Activated T-cell treated with anti-CD3 and anti-CD28 coated beads, Interleukin-2, amount 50 U/mL, for 72 hours (primary cell): ENCODE measurements around the gene SORL1. TPM values are rescaled to one million over a fixed set of nuclear protein-coding genes. Genes with fewer than 3 reads are reported as not detected.

Experiments
- ATAC-seq, 2 donors: fragments of 150-1000 bp; cut with Tn5 transposase; replicated peaks in 1 of 2; 2 replicates each; pipeline ENCODE4 v1.10.0; 2021; ENCODE audit warnings: moderate library complexity in 2 of 2, mild to moderate bottlenecking in 1 of 2
- DNase-seq, 2 donors: peaks; one replicate each; pipeline ENCODE4 v3.0.0; 2021 to 2022; ENCODE audit warnings: mixed read lengths in 1 of 2
- H3K27ac Mint-ChIP-seq: one replicate; pipeline ENCODE4 v1.8.0; 2022; ENCODE audit warnings: mild to moderate bottlenecking, moderate library complexity, mixed read lengths
- H3K27me3 Mint-ChIP-seq: one replicate; pipeline ENCODE4 v1.8.0; 2022; ENCODE audit warnings: low read depth, mixed read lengths
- H3K36me3 Mint-ChIP-seq, 2 donors: one replicate each; pipeline ENCODE4 v1.8.0; 2022; ENCODE audit warnings: mixed read lengths in 2 of 2, mild to moderate bottlenecking in 1 of 2; ENCODE audit not compliant: insufficient read depth in 2 of 2
- H3K4me1 Mint-ChIP-seq: one replicate; pipeline ENCODE4 v1.8.0; 2022; ENCODE audit warnings: low read depth, mixed read lengths
- H3K4me3 Mint-ChIP-seq, 2 donors: one replicate each; pipeline ENCODE4 v1.8.0; 2022; ENCODE audit warnings: mild to moderate bottlenecking in 2 of 2, mixed read lengths in 2 of 2, moderate library complexity in 2 of 2
- H3K9me3 Mint-ChIP-seq, 2 donors: one replicate each; pipeline ENCODE4 v1.8.0; 2022; ENCODE audit warnings: mixed read lengths in 2 of 2
- total RNA-seq, 2 donors: library from RNA; stranded (reverse); gene quantifications; one replicate each; pipeline ENCODE4 v1.2.3, GENCODE V29; 2022

The SORL1 gene
- total RNA-seq, 2 donors from 2014 or later = 66.3 to 80.0 TPM

- DNase-seq (no peak), ATAC-seq (no peak)
- no peaks in the 10 kb centered on the region for H3K27me3 Mint-ChIP-seq
- peaks cover 4 to 20% of the 10 kb centered on the region in 2 donors for H3K36me3 Mint-ChIP-seq
- peaks cover 14% of the 10 kb centered on the region for H3K4me1 Mint-ChIP-seq
- H3K4me3 Mint-ChIP-seq = no peak overlapping the region
- no peak overlapping the region for H3K27ac Mint-ChIP-seq
- no peaks in the 10 kb centered on the region for H3K9me3 Mint-ChIP-seq
These were observed 100.0 kb downstream of the SORL1 start for GRCh38 chr11:121552154-121552553.

DNA sequence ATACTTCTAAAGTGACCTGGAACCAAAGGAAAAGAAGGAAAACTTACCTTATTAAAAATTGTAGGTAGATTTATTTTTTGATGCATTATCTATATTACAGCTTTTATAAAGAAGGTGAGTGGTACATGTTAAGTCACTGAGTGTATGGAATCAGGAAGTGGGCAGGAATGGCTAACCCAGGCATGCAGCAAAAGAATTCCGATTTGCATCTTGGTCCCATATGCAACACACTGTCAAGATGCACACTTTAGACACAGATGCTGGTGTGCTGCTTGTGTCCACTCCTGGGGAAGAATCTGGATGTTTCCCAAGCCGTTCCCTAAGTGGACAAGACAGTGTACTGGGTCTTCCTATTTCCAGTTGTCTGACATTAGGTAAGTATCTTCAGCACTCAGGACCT is 100.5 kb downstream of the SORL1 start:
- Mint-ChIP-seq H3K4me1 (peaks cover 18% of the 10 kb centered on the region), H3K9me3 (no peaks in the 10 kb centered on the region), H3K36me3 (peaks cover 6 to 16% of the 10 kb centered on the region in 2 donors), H3K4me3 (no peak overlapping the region), H3K27ac (no peak overlapping the region), H3K27me3 (no peaks in the 10 kb centered on the region)
- DNase-seq = no peak
- ATAC-seq = no peak

DNA sequence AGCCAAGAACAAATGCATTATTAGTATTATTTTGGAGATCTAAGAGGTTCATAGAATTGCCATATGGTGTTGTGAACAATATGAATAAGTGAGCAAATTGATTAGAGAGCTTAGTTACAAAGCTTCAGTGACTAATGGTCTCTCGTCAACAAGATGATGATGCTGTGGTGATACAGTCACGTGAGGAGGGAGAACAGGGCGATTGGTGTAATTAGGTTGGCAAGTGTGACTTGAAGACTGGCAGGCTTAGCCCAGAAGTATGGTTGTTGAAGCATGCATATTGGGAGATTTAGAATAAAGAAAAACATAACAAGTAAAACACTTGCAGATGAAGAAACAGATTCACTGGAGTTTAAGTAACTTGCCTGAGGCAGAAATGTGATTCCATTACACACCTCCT is 101.3 kb downstream of the SORL1 start:
- Mint-ChIP-seq H3K27me3 (no peaks in the 10 kb centered on the region), H3K9me3 (no peaks in the 10 kb centered on the region), H3K27ac (no peak overlapping the region), H3K4me1 (peaks cover 20% of the 10 kb centered on the region), H3K36me3 (peaks cover 5 to 14% of the 10 kb centered on the region in 2 donors), H3K4me3 (no peak overlapping the region)
- ATAC-seq (no peak), DNase-seq (no peak)

DNA sequence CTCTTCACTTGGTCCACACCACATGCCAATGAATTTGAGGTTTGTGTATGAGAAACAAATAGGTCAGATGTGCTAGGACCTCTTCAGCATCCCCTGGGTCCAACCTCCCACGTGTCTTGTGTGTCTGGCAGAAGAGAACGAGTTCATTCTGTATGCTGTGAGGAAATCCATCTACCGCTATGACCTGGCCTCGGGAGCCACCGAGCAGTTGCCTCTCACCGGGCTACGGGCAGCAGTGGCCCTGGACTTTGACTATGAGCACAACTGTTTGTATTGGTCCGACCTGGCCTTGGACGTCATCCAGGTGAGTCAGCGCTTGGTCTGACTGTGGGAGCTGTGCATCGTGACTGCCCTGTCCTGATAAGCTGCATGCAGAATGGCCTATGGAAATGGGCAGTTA is 101.7 kb downstream of the SORL1 start:
- Mint-ChIP-seq H3K4me1 (peaks cover 20% of the 10 kb centered on the region), H3K4me3 (no peak overlapping the region), H3K9me3 (no peaks in the 10 kb centered on the region), H3K36me3 (peaks cover 5 to 14% of the 10 kb centered on the region in 2 donors), H3K27ac (no peak overlapping the region), H3K27me3 (no peaks in the 10 kb centered on the region)
- ATAC-seq (no peak), DNase-seq (no peak)

- no peak overlapping the region for H3K4me3 Mint-ChIP-seq
- H3K4me1 Mint-ChIP-seq = peaks cover 20% of the 10 kb centered on the region
- H3K27me3 Mint-ChIP-seq = no peaks in the 10 kb centered on the region
- peaks cover 5 to 20% of the 10 kb centered on the region in 2 donors for H3K36me3 Mint-ChIP-seq
- no peaks in the 10 kb centered on the region for H3K9me3 Mint-ChIP-seq
- DNase-seq (no peak), ATAC-seq (no peak)
- no peak overlapping the region for H3K27ac Mint-ChIP-seq
These were observed 102.4 kb downstream of the SORL1 start for GRCh38 chr11:121554552-121554951.

DNA sequence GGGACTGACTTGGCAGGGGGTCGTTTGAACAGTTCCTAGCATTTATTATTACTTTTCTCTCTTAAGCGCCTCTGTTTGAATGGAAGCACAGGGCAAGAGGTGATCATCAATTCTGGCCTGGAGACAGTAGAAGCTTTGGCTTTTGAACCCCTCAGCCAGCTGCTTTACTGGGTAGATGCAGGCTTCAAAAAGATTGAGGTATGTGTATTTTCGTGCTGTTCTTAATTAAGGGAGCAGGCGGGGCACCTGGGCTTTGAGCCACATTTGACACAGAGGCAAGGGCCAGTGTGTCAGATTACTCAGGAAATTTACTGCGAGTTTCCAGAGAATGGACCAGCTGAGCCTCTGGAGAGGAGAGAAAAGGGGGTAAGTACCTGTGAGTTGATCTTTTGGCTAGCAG is 103.0 kb downstream of the SORL1 start:
- H3K27ac Mint-ChIP-seq = no peak overlapping the region
- H3K36me3 Mint-ChIP-seq = peaks cover 5 to 24% of the 10 kb centered on the region in 2 donors
- DNase-seq = no peak

DNA sequence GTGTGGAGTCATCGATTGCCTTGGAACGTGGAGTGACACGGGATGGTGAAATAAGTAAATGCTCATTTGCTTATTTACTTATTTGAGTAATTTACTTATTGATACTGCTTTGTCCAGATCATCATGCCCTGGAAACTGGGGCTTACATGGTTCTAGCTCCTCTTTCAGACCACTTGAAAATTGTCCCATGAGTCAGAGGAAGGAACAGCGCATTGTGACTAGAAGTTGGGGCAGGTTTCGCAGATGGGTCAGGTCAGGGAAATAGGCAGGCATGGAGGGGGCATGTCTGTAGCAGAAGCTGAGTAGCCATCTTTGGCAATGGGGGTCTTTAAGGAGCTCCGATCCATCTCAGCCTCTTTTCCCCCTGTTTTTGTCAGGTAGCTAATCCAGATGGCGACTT is 104.8 kb downstream of the SORL1 start:
- peaks cover 39% of the 10 kb centered on the region for H3K4me1 Mint-ChIP-seq
- H3K27ac Mint-ChIP-seq = no peak overlapping the region
- H3K9me3 Mint-ChIP-seq = no peaks in the 10 kb centered on the region
- DNase-seq (no peak), ATAC-seq (peak in 1 of 2 donors; percentile 24)
- H3K36me3 Mint-ChIP-seq = peaks cover 8 to 24% of the 10 kb centered on the region in 2 donors
- no peaks in the 10 kb centered on the region for H3K27me3 Mint-ChIP-seq
- no peak overlapping the region for H3K4me3 Mint-ChIP-seq

More for the DNA sequence above, 103.0 kb downstream of the SORL1 start:
- no peak overlapping the region for H3K4me3 Mint-ChIP-seq
- peaks cover 24% of the 10 kb centered on the region for H3K4me1 Mint-ChIP-seq
- H3K9me3 Mint-ChIP-seq = no peaks in the 10 kb centered on the region
- H3K27me3 Mint-ChIP-seq = no peaks in the 10 kb centered on the region
- no peak for ATAC-seq

DNA sequence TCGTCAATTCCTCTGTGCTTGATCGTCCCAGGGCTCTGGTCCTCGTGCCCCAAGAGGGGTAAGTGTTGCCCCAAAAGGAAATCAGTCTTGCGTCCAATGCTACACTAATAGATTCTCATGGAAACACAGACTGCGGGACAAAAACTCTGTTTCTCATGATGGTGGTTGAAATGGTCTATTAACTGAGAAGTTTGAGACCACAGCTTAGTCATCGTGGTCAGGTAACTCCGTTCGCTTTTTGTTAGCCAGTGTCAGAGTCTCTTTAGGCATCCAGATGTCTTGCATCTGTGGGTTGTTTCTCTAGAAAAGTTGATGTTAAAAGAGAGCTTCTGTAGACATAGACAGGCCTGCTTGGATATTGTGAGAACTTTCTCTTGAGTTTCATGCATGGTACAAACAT is 105.2 kb downstream of the SORL1 start:
- no peak overlapping the region for H3K27ac Mint-ChIP-seq
- H3K4me3 Mint-ChIP-seq = no peak overlapping the region
- peaks cover 44% of the 10 kb centered on the region for H3K4me1 Mint-ChIP-seq
- H3K36me3 Mint-ChIP-seq = peaks cover 8 to 25% of the 10 kb centered on the region in 2 donors
- DNase-seq = no peak
- peak; percentile 45 to 75 for ATAC-seq
- no peaks in the 10 kb centered on the region for H3K9me3 Mint-ChIP-seq
- no peaks in the 10 kb centered on the region for H3K27me3 Mint-ChIP-seq

DNA sequence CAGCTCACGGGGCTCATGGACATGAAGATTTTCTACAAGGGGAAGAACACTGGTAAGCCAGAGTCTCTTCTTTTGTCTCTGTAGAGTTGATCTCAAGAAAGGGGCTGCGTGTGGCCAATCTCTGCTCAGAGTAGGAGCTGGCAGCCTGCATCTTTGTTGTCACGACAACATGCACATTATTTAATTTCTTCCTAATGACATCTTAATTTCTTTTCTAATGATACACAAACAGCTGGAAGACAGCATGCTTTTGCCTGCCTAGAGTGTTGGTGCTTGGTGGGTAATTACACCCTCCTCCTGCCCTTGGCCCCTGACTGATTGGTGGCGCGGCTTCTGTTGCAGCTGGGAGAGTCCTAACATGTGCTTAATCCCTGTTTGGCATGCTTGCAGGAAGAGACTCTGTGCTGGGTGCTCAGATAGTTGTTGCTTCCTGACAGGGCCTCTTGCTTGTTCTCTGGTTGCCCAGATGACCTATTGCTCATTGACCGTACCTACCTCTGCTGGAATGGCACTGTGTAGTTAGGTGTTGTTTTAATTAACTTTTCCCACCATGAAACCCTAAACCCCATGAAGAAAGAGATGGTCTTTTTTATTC is 107.6 kb downstream of the SORL1 start:
- H3K27ac Mint-ChIP-seq = no peak overlapping the region
- ATAC-seq (no peak), DNase-seq (no peak)
- no peak overlapping the region for H3K4me3 Mint-ChIP-seq
- H3K36me3 Mint-ChIP-seq = peaks cover 6 to 19% of the 10 kb centered on the region in 2 donors
- H3K4me1 Mint-ChIP-seq = peaks cover 66% of the 10 kb centered on the region
- no peaks in the 10 kb centered on the region for H3K27me3 Mint-ChIP-seq
- no peaks in the 10 kb centered on the region for H3K9me3 Mint-ChIP-seq

- DNase-seq (no peak), ATAC-seq (no peak)
- no peak overlapping the region for H3K27ac Mint-ChIP-seq
- peaks cover 6 to 19% of the 10 kb centered on the region in 2 donors for H3K36me3 Mint-ChIP-seq
- no peaks in the 10 kb centered on the region for H3K27me3 Mint-ChIP-seq
- H3K4me1 Mint-ChIP-seq = peaks cover 66% of the 10 kb centered on the region
- no peaks in the 10 kb centered on the region for H3K9me3 Mint-ChIP-seq
- H3K4me3 Mint-ChIP-seq = no peak overlapping the region
These were observed 108.1 kb downstream of the SORL1 start for GRCh38 chr11:121560236-121560635.

DNA sequence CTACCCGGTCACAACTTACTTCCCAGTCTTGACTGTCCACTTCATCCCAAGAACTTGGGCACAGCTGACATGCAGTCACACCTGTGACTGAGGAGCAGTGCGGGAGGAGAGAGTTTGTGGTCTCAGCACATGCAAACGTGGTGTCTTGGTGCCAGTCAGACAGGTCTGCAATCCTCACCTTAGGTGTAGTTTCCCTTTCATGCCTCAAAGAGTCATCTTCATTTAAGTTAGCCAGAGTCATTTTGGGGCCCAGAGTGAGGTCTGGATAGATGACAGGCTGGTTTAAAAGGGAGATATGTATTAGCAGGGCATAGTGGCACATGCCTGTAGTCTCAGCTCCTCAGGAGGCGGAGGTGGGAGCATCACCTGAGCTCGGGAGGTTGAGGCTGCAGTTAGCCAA is 109.1 kb downstream of the SORL1 start:
- H3K27me3 Mint-ChIP-seq = no peaks in the 10 kb centered on the region
- DNase-seq (no peak), ATAC-seq (peak; percentile 24 to 58)
- H3K36me3 Mint-ChIP-seq = peaks cover 6 to 19% of the 10 kb centered on the region in 2 donors
- peaks cover 62% of the 10 kb centered on the region for H3K4me1 Mint-ChIP-seq
- no peak overlapping the region for H3K4me3 Mint-ChIP-seq
- H3K9me3 Mint-ChIP-seq = no peaks in the 10 kb centered on the region
- no peak overlapping the region for H3K27ac Mint-ChIP-seq

DNA sequence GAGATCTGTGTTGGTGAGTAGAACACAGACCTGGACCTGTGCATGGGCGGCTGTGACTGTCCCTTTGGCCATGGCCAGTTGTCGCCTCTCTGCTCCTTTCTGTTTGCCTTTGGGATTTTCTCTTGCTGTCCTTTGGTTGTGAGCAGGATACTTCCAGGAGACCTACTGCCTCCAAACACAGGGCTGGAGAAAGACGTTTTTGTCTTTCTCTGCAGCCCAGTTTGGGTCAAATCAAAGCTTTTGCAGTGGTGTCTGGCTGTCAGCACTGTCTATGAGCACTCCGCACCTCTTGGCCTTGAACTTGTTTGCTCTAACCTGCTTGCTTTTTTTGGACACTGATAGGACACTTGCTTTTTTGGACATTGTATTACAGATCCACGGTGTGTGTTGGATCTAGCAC is 109.6 kb downstream of the SORL1 start:
- H3K27ac Mint-ChIP-seq = no peak overlapping the region
- peaks cover 6 to 15% of the 10 kb centered on the region in 2 donors for H3K36me3 Mint-ChIP-seq
- DNase-seq = no peak
- H3K27me3 Mint-ChIP-seq = no peaks in the 10 kb centered on the region
- no peak for ATAC-seq
- no peaks in the 10 kb centered on the region for H3K9me3 Mint-ChIP-seq
- peaks cover 60% of the 10 kb centered on the region for H3K4me1 Mint-ChIP-seq
- H3K4me3 Mint-ChIP-seq = no peak overlapping the region

GRCh38 chr11:121563003-121563402 is 110.9 kb downstream of the SORL1 start:
- peak; percentile 81 to 83 for ATAC-seq

More at GRCh38 chr11:121563003-121563402, 110.9 kb downstream of the SORL1 start:
- H3K27ac Mint-ChIP-seq = no peak overlapping the region
- no peak overlapping the region for H3K4me3 Mint-ChIP-seq
- H3K36me3 Mint-ChIP-seq = peaks cover 6 to 23% of the 10 kb centered on the region in 2 donors
- H3K27me3 Mint-ChIP-seq = no peaks in the 10 kb centered on the region
- H3K9me3 Mint-ChIP-seq = no peaks in the 10 kb centered on the region
- peak; percentile 22 to 32 for DNase-seq
- H3K4me1 Mint-ChIP-seq = peaks cover 62% of the 10 kb centered on the region
